Measurements from ENCODE around the gene PFKFB1.
A peak's percentile ranks its signal among the peaks of the same experiment; 100 is the strongest.

Gene PFKFB1

GRCh38 chrX:55026840-55027239, 32.9 kb upstream of the PFKFB1 start:
- H3K9ac ChIP-seq (ENCODE audit: low read length), result no peak overlapping the region
- no peak overlapping the region for H3K4me3 ChIP-seq (ENCODE audit: low read length)
- TF ChIP-seq CTCF (IDR thresholded peaks at IDR 0.05; ENCODE audit: low read depth, low read length) (no peak), EZH2phosphoT487 (IDR thresholded peaks at IDR 0.05; ENCODE audit: low read depth) (no peak)

GRCh38 chrX:55026143-55026542, 32.2 kb upstream of the PFKFB1 start:
- Histone ChIP-seq H3K9ac (ENCODE audit: low read length) (no peak overlapping the region), H3K4me2 (ENCODE audit: low read length) (no peak overlapping the region), H3K9me3 (ENCODE audit: insufficient read depth, low read length) (no peaks in the 10 kb centered on the region), H3K4me1 (ENCODE audit: low read length) (no peaks in the 10 kb centered on the region), H3K4me3 (ENCODE audit: low read length) (no peak overlapping the region), H3K79me2 (ENCODE audit: low read length) (no peaks in the 10 kb centered on the region), H4K20me1 (ENCODE audit: insufficient read depth, low read length) (no peaks in the 10 kb centered on the region), H2AFZ (ENCODE audit: low read depth, low read length) (no peak overlapping the region), H3K27me3 (ENCODE audit: low read depth, low read length) (no peaks in the 10 kb centered on the region), H3K36me3 (replicated peaks; ENCODE audit: low read depth, low read length) (no peaks in the 10 kb centered on the region), H3K27ac (ENCODE audit: low read length) (no peak overlapping the region)
- no peak for TF ChIP-seq EZH2phosphoT487 (IDR thresholded peaks at IDR 0.05; ENCODE audit: low read depth)
- no peak for TF ChIP-seq CTCF (IDR thresholded peaks at IDR 0.05; ENCODE audit: low read depth, low read length)

More at GRCh38 chrX:55026840-55027239, 32.9 kb upstream of the PFKFB1 start:
- Histone ChIP-seq H3K79me2 (ENCODE audit: low read length) (no peaks in the 10 kb centered on the region), H2AFZ (ENCODE audit: low read depth, low read length) (no peak overlapping the region), H3K27ac (ENCODE audit: low read length) (no peak overlapping the region), H3K36me3 (replicated peaks; ENCODE audit: low read depth, low read length) (no peaks in the 10 kb centered on the region), H4K20me1 (ENCODE audit: insufficient read depth, low read length) (no peaks in the 10 kb centered on the region), H3K4me2 (ENCODE audit: low read length) (no peak overlapping the region), H3K9me3 (ENCODE audit: insufficient read depth, low read length) (no peaks in the 10 kb centered on the region), H3K27me3 (ENCODE audit: low read depth, low read length) (no peaks in the 10 kb centered on the region), H3K4me1 (ENCODE audit: low read length) (no peaks in the 10 kb centered on the region)

- no peaks in the 10 kb centered on the region for H3K79me2 ChIP-seq (ENCODE audit: low read length)
- no peaks in the 10 kb centered on the region for H3K4me1 ChIP-seq (ENCODE audit: low read length)
- no peak overlapping the region for H2AFZ ChIP-seq (ENCODE audit: low read depth, low read length)
- no peaks in the 10 kb centered on the region for H4K20me1 ChIP-seq (ENCODE audit: insufficient read depth, low read length)
- TF ChIP-seq EZH2phosphoT487 (IDR thresholded peaks at IDR 0.05; ENCODE audit: low read depth), result no peak
- no peak for TF ChIP-seq CTCF (IDR thresholded peaks at IDR 0.05; ENCODE audit: low read depth, low read length)
- H3K4me3 ChIP-seq (ENCODE audit: low read length), result no peak overlapping the region
- H3K9ac ChIP-seq (ENCODE audit: low read length), result no peak overlapping the region
- H3K27me3 ChIP-seq (ENCODE audit: low read depth, low read length), result no peaks in the 10 kb centered on the region
- H3K36me3 ChIP-seq (replicated peaks; ENCODE audit: low read depth, low read length), result no peaks in the 10 kb centered on the region
- H3K27ac ChIP-seq (ENCODE audit: low read length), result no peak overlapping the region
- H3K9me3 ChIP-seq (ENCODE audit: insufficient read depth, low read length), result no peaks in the 10 kb centered on the region
- no peak overlapping the region for H3K4me2 ChIP-seq (ENCODE audit: low read length)
Measured at GRCh38 chrX:55014897-55015299, 20.9 kb upstream of the PFKFB1 start.

- Histone ChIP-seq H3K4me3 (ENCODE audit: low read length) (no peak overlapping the region), H3K27me3 (ENCODE audit: low read depth, low read length) (no peaks in the 10 kb centered on the region), H3K4me2 (ENCODE audit: low read length) (no peak overlapping the region), H3K4me1 (ENCODE audit: low read length) (no peaks in the 10 kb centered on the region), H3K9ac (ENCODE audit: low read length) (no peak overlapping the region), H3K36me3 (replicated peaks; ENCODE audit: low read depth, low read length) (peaks cover 3% of the 10 kb centered on the region), H4K20me1 (ENCODE audit: insufficient read depth, low read length) (no peaks in the 10 kb centered on the region), H3K27ac (ENCODE audit: low read length) (no peak overlapping the region), H3K9me3 (ENCODE audit: insufficient read depth, low read length) (no peaks in the 10 kb centered on the region), H3K79me2 (ENCODE audit: low read length) (no peaks in the 10 kb centered on the region), H2AFZ (ENCODE audit: low read depth, low read length) (no peak overlapping the region)
- TF ChIP-seq EZH2phosphoT487 (IDR thresholded peaks at IDR 0.05; ENCODE audit: low read depth) (no peak), CTCF (IDR thresholded peaks at IDR 0.05; ENCODE audit: low read depth, low read length) (peak; percentile 32; the same call in 1 of the 2 replicates)
Measured at GRCh38 chrX:55011294-55011693, 17.3 kb upstream of the PFKFB1 start.
